Mesenchymal stem cell (in vitro differentiated cells and primary cell): ENCODE results near the gene PBX1. TPM values are rescaled to one million over a fixed set of nuclear protein-coding genes. Genes with fewer than 3 reads are reported as not detected.

Experiments
- DNase-seq: peaks from one replicate; pipeline ENCODE4 v3.0.0-alpha.2; 2013
- H2AFZ ChIP-seq: one replicate; pipeline ENCODE4 v1.6.1; 2013; ENCODE audit warnings: low read depth, mild to moderate bottlenecking, control low read depth, inconsistent platforms, low read length, moderate library complexity
- H2AK5ac ChIP-seq: 2 replicates; pipeline ENCODE4 v1.6.1; 2013; ENCODE audit warnings: low read length, moderate library complexity, mild to moderate bottlenecking, inconsistent platforms; ENCODE audit not compliant: severe bottlenecking
- H2BK120ac ChIP-seq: one replicate; pipeline ENCODE4 v1.6.1; 2013; ENCODE audit warnings: low read depth, mild to moderate bottlenecking, inconsistent platforms, low read length, moderate library complexity
- H2BK12ac ChIP-seq, 2 experiments: one replicate each; pipeline ENCODE4 v1.6.1; 2013; ENCODE audit warnings: inconsistent platforms in 2 of 2, low read length in 2 of 2, mild to moderate bottlenecking in 2 of 2, moderate library complexity in 2 of 2, control low read depth in 1 of 2
- H2BK15ac ChIP-seq: one replicate; pipeline ENCODE4 v1.6.1; 2013; ENCODE audit warnings: mild to moderate bottlenecking, low read depth, inconsistent platforms; ENCODE audit not compliant: poor library complexity, severe bottlenecking
- H2BK5ac ChIP-seq: 2 replicates; pipeline ENCODE4 v1.6.1; 2013; ENCODE audit warnings: low read depth, mild to moderate bottlenecking, low read length, control low read depth, inconsistent platforms; ENCODE audit not compliant: poor library complexity, severe bottlenecking
- H3K14ac ChIP-seq, 2 experiments: one replicate each; pipeline ENCODE4 v1.6.1; 2013; ENCODE audit warnings: inconsistent platforms in 2 of 2, low read length in 2 of 2, control low read depth in 1 of 2, mild to moderate bottlenecking in 1 of 2, moderate library complexity in 1 of 2
- H3K18ac ChIP-seq, 2 experiments: one replicate each; pipeline ENCODE4 v1.6.1; 2013; ENCODE audit warnings: inconsistent platforms in 2 of 2, low read length in 2 of 2, control low read depth in 1 of 2, low read depth in 1 of 2, mild to moderate bottlenecking in 1 of 2
- H3K23ac ChIP-seq, 2 experiments: one replicate each; pipeline ENCODE4 v1.6.1; 2013; ENCODE audit warnings: inconsistent platforms in 2 of 2, low read length in 2 of 2, mild to moderate bottlenecking in 2 of 2, moderate library complexity in 2 of 2, control low read depth in 1 of 2
- H3K27ac ChIP-seq: 2 replicates; pipeline ENCODE4 v1.5.1; 2013; ENCODE audit warnings: mild to moderate bottlenecking, moderate library complexity, low read length, control low read depth, inconsistent platforms; ENCODE audit not compliant: poor library complexity, severe bottlenecking
- H3K27me3 ChIP-seq, 2 experiments: 2 replicates each; pipeline versions ENCODE4 v1.6.1 to v1.7.0; 2013; ENCODE audit warnings: low read length in 2 of 2, mild to moderate bottlenecking in 2 of 2, moderate library complexity in 2 of 2, control low read depth in 1 of 2, inconsistent platforms in 1 of 2; ENCODE audit not compliant: control insufficient read depth in 1 of 2, insufficient read depth in 1 of 2
- H3K36me3 ChIP-seq, 2 experiments: 2 replicates each; pipeline versions ENCODE4 v1.6.1 to v1.7.0; 2013; ENCODE audit warnings: low read length in 2 of 2, control low read depth in 1 of 2, inconsistent platforms in 1 of 2, low read depth in 1 of 2, mild to moderate bottlenecking in 1 of 2; ENCODE audit not compliant: insufficient read depth in 2 of 2, control insufficient read depth in 1 of 2
- H3K4ac ChIP-seq, 2 experiments: one replicate each; pipeline ENCODE4 v1.6.1; 2013; ENCODE audit warnings: inconsistent platforms in 2 of 2, low read length in 2 of 2, mild to moderate bottlenecking in 2 of 2, moderate library complexity in 2 of 2, control low read depth in 1 of 2, low read depth in 1 of 2
- H3K4me1 ChIP-seq: 2 replicates; pipeline ENCODE4 v1.6.1; 2013; ENCODE audit warnings: low read depth, low read length, control low read depth; ENCODE audit not compliant: control insufficient read depth, insufficient read depth
- H3K4me2 ChIP-seq: 2 replicates; pipeline ENCODE4 v1.6.1; 2013; ENCODE audit warnings: low read length, mild to moderate bottlenecking, inconsistent platforms; ENCODE audit not compliant: poor library complexity, severe bottlenecking
- H3K4me3 ChIP-seq, 2 experiments: 2 replicates each; pipeline versions ENCODE4 v1.5.1 to v1.7.0; 2013; ENCODE audit warnings: low read length in 2 of 2, mild to moderate bottlenecking in 2 of 2, control low read depth in 1 of 2, low read depth in 1 of 2; ENCODE audit not compliant: insufficient read depth in 1 of 2
- H3K79me1 ChIP-seq: replicated peaks from 2 replicates; pipeline ENCODE4 v1.6.1; 2013; ENCODE audit warnings: mild to moderate bottlenecking, control low read depth, low read length, inconsistent platforms; ENCODE audit not compliant: poor library complexity, severe bottlenecking
- H3K9ac ChIP-seq: 2 replicates; pipeline ENCODE4 v1.7.0; 2013; ENCODE audit warnings: mild to moderate bottlenecking, low read length, moderate library complexity
- H3K9me3 ChIP-seq: 2 replicates; pipeline ENCODE4 v1.7.0; 2013; ENCODE audit warnings: mild to moderate bottlenecking, low read length; ENCODE audit not compliant: control insufficient read depth
- H4K8ac ChIP-seq: one replicate; pipeline ENCODE4 v1.6.1; 2013; ENCODE audit warnings: inconsistent platforms, mild to moderate bottlenecking, low read length, moderate library complexity
- H4K91ac ChIP-seq: one replicate; pipeline ENCODE4 v1.6.1; 2013; ENCODE audit warnings: mild to moderate bottlenecking, low read length, inconsistent platforms
- WGBS: methylation state at CpG from one replicate; pipeline ENCODE4 v1.1.7; 2013; ENCODE audit warnings: mixed read lengths; 5-methylcytosine and 5-hydroxymethylcytosine counted together
- polyA plus RNA-seq, 2 experiments: library from polyadenylated mRNA; stranded (reverse); fragments of 200-250 nt; gene quantifications; one replicate each; pipeline ENCODE4 v1.2.3, GENCODE V29; 2013

PBX1 gene
- 32.7 TPM for polyA plus RNA-seq (2013, experiment 1 of 2)
- polyA plus RNA-seq (2013, experiment 2 of 2), result 33.2 TPM

DNA sequence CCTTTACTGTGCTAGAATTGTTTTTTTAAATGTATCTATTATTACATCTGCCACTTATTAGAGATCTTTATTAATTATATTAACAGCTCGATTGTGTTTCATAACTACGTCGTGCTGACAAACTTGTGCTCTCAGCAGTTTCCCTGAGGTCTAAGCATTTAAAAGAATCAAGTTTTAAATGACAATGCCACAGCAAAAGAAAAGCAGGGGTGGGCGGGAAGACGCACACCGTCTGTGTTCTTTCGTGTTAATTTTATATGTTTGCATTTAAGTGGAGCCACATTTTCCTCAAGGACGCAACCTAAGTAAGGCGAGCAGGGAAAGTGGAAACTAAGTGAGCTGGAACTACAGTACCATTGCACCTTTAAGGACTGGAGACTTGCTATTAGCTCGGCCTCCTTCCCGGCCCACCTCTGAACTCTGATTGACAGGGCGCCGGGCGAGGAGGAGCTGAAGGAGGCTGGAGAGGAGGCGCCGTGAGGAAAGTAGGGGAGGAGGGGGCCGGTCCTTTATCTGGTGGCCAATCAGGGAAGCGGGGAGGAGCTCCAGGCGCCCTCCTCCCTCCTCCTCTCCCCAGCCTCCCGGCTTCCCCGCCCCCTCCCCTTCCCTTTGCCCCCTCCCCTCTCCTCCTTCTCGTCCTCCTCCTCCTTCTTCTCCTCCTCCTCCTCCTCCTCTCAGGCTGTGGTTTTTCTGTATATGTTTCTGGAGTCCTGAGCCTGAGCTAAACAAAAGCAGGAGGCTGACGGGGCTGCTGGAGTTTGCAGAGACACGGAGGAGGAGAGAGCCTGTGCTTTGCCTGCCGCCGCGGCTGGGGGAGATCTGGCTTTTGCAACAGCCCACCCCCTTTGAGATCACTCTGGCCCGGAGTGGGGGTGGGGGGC is at the start of gene PBX1:
Gene PBX1 (plus strand): TSS at position 724 of the 881 bp plus-strand sequence.
- H2BK120ac ChIP-seq, result peak within 1 kb of the TSS; percentile 92
- peak within 1 kb of the TSS in 1 of 2 experiments; percentile 57 for H3K14ac ChIP-seq

DNA sequence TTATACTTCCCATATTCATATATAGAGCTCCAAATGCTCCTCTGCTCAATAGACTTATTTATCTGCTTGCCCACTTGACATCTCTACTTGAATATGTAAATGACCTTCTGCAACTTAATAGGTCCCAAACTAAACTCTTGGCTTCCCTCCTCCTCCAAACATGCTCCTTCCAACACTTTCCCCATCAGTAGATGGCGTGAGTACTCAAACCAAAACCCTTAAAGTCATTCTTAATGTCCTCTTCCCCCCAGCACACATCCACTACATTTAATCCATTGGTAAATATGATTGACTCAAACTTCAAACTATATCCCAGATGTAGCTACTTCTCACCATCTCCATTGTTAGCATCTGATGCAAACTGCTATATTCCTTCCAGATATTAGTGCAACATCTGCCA is 48.5 kb upstream of the PBX1 start:
- Histone ChIP-seq H2BK120ac (no peak overlapping the region), H3K9ac (no peak overlapping the region), H3K4me3 (no peak overlapping the region), H2BK12ac (no peak overlapping the region), H3K18ac (no peak overlapping the region), H2BK5ac (no peak overlapping the region), H2BK15ac (no peak overlapping the region), H4K8ac (no peak overlapping the region), H2AFZ (no peak overlapping the region), H2AK5ac (no peak overlapping the region), H3K27me3 (no peaks in the 10 kb centered on the region), H3K9me3 (no peaks in the 10 kb centered on the region), H3K4me1 (no peaks in the 10 kb centered on the region), H3K4me2 (no peak overlapping the region), H3K4ac (no peak overlapping the region), H4K91ac (no peak overlapping the region), H3K79me1 (no peaks in the 10 kb centered on the region), H3K23ac (no peak overlapping the region), H3K14ac (no peak overlapping the region), H3K27ac (no peak overlapping the region), H3K36me3 (no peaks in the 10 kb centered on the region)
- 76% methylated on average over 1 of the region's 1 CpG for WGBS
- DNase-seq, result peak; percentile 15

More for the DNA sequence above, at the start of gene PBX1:
- H2BK5ac ChIP-seq, result peak within 1 kb of the TSS; percentile 19
- H4K8ac ChIP-seq, result no peak within 1 kb of the TSS
- no peaks in the 10 kb centered on the region for H3K27me3 ChIP-seq
- peak; percentile 99 for DNase-seq
- H2BK15ac ChIP-seq, result peak within 1 kb of the TSS; percentile 28
- peak within 1 kb of the TSS; percentile 98 for H3K9ac ChIP-seq
- H2AK5ac ChIP-seq, result no peak within 1 kb of the TSS
- peak within 1 kb of the TSS in 1 of 2 experiments; percentile 51 for H3K4ac ChIP-seq
- peak within 1 kb of the TSS; percentile 70 to 86 for H3K4me3 ChIP-seq
- no peak within 1 kb of the TSS for H2AFZ ChIP-seq
- H4K91ac ChIP-seq, result no peak within 1 kb of the TSS
- H3K18ac ChIP-seq, result peak within 1 kb of the TSS; percentile 37 to 70
- no peaks in the 10 kb centered on the region for H3K36me3 ChIP-seq
- peak within 1 kb of the TSS in 1 of 2 experiments; percentile 96 for H3K23ac ChIP-seq
- peak within 1 kb of the TSS; percentile 88 for H3K27ac ChIP-seq
- H3K4me2 ChIP-seq, result peak within 1 kb of the TSS; percentile 87
- no peaks in the 10 kb centered on the region for H3K9me3 ChIP-seq
- peak within 1 kb of the TSS; percentile 21 to 39 for H2BK12ac ChIP-seq
- 7% methylated on average over 13 of the region's 28 CpGs for WGBS
- H3K4me1 ChIP-seq, result no peaks in the 10 kb centered on the region
- H3K79me1 ChIP-seq, result peaks cover 3% of the 10 kb centered on the region

DNA sequence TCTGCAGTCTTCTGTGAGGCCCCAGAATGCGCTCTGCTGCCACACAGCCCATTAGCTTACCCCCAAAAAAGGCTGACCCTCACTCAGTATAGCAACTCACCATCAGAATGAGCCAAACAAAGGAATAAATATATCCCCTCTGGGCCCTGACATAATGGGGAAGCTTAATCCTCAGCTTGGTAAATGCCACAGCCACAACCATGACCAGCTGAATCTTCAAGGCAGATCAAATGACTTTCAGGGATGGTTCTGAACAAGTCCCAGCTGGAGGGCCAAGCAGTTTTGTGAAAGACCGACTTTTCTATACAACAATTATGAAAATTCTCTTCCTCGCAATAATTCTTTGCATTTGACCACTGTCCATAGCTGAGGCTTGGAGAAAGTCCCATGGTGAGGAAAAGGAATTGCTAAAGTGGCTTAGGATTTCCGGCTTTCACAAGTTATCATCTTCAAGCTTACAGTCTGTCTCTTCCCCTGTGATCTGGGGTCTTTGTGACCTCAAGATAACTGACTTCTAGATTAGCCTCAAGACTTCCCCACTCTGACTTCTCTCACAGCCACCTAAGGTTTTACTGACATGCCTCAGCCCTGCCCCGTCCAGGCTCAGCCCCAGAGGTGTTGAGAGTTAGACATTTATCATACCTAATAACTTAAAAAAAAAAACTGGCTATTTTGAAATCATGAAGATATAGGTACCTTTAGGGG is 47.8 kb upstream of the PBX1 start:
- no peak overlapping the region for H3K4me3 ChIP-seq
- no peaks in the 10 kb centered on the region for H3K9me3 ChIP-seq
- no peak overlapping the region for H3K14ac ChIP-seq
- DNase-seq, result no peak
- no peaks in the 10 kb centered on the region for H3K79me1 ChIP-seq
- H2BK5ac ChIP-seq, result no peak overlapping the region
- no peak overlapping the region for H3K23ac ChIP-seq
- no peak overlapping the region for H2BK12ac ChIP-seq
- H2BK120ac ChIP-seq, result no peak overlapping the region
- H4K91ac ChIP-seq, result no peak overlapping the region
- 86% methylated on average over 3 of the region's 5 CpGs for WGBS
- no peak overlapping the region for H3K4ac ChIP-seq
- no peak overlapping the region for H3K4me2 ChIP-seq
- no peak overlapping the region for H3K18ac ChIP-seq
- H3K27ac ChIP-seq, result no peak overlapping the region
- no peaks in the 10 kb centered on the region for H3K27me3 ChIP-seq
- H2AK5ac ChIP-seq, result no peak overlapping the region
- H2BK15ac ChIP-seq, result no peak overlapping the region
- H3K9ac ChIP-seq, result no peak overlapping the region
- H2AFZ ChIP-seq, result no peak overlapping the region
- no peak overlapping the region for H4K8ac ChIP-seq
- no peaks in the 10 kb centered on the region for H3K4me1 ChIP-seq
- no peaks in the 10 kb centered on the region for H3K36me3 ChIP-seq

DNA sequence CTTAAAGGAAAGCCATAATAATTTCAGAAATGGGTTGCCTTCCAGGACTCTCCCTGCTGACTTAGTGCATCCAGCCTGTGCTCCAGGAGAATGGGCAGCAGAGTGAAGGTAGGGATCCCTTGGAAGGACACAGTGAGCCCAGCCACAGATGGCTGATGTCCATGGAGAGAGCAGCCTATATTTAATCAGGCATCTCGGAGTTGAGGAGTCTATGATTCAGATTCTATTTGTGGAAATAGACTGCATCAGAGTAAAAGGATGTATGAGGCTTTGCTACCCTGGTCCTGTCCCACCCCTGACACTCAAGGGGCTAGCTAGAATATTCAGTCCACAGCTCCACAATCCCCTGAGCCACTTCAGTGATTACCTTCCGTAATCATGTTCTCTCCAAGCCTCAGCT is 43.8 kb upstream of the PBX1 start:
- H3K18ac ChIP-seq, result no peak overlapping the region
- no peak overlapping the region for H3K4ac ChIP-seq
- no peaks in the 10 kb centered on the region for H3K27me3 ChIP-seq
- no peak overlapping the region for H4K91ac ChIP-seq
- no peak overlapping the region for H3K9ac ChIP-seq
- no peaks in the 10 kb centered on the region for H3K9me3 ChIP-seq
- 100% methylated on average over 1 of the region's 2 CpGs for WGBS
- no peak overlapping the region for H4K8ac ChIP-seq
- H3K4me2 ChIP-seq, result no peak overlapping the region
- H3K4me1 ChIP-seq, result no peaks in the 10 kb centered on the region
- no peak overlapping the region for H2BK120ac ChIP-seq
- no peak overlapping the region for H3K4me3 ChIP-seq
- H2BK5ac ChIP-seq, result no peak overlapping the region
- no peaks in the 10 kb centered on the region for H3K79me1 ChIP-seq
- H2AFZ ChIP-seq, result no peak overlapping the region
- no peak overlapping the region for H3K14ac ChIP-seq
- H2AK5ac ChIP-seq, result no peak overlapping the region
- no peak for DNase-seq
- H3K23ac ChIP-seq, result no peak overlapping the region
- no peak overlapping the region for H2BK12ac ChIP-seq
- no peak overlapping the region for H2BK15ac ChIP-seq
- H3K36me3 ChIP-seq, result no peaks in the 10 kb centered on the region
- H3K27ac ChIP-seq, result no peak overlapping the region
